ENCODE data around the gene RSAD2. TPM values are rescaled to one million over a fixed set of nuclear protein-coding genes. Genes with fewer than 3 reads are reported as not detected.

RSAD2 gene
- total RNA-seq, 1 experiment from 2014 or later, result not detected

- TF ChIP-seq ZNF425 (CRISPR knock-in tag; conservative IDR thresholded peaks at IDR 0.05), result no peak
- no peak for TF ChIP-seq SMAD3 (CRISPR knock-in tag; IDR thresholded peaks at IDR 0.05; ENCODE audit: borderline replicate concordance)
- TF ChIP-seq SP1 (CRISPR knock-in tag; conservative IDR thresholded peaks at IDR 0.05), result no peak
- TF ChIP-seq FOXP1 (CRISPR knock-in tag; IDR thresholded peaks at IDR 0.05; ENCODE audit: borderline replicate concordance), result no peak
These were observed 2.7 kb downstream of the RSAD2 start (continued) for GRCh38 chr2:6880200-6880733.

GRCh38 chr2:6881046-6881445, 3.5 kb downstream of the RSAD2 start:
- ChIA-PET CTCF (no interaction called here), POLR2A (no interaction called here)
- Mint-ChIP-seq H3K4me3 (no peak overlapping the region), H3K27ac (no peak overlapping the region), H3K4me1 (no peaks in the 10 kb centered on the region), H3K36me3 (peaks cover 53% of the 10 kb centered on the region), H3K9me3 (peaks cover 92% of the 10 kb centered on the region), H3K27me3 (ENCODE audit: low read depth) (peaks cover 26% of the 10 kb centered on the region)
- TF ChIP-seq MLX (CRISPR knock-in tag; IDR thresholded peaks at IDR 0.05), result no peak
- no peak for TF ChIP-seq NR1H2 (CRISPR knock-in tag; IDR thresholded peaks at IDR 0.05)
- TF ChIP-seq ZNF263 (CRISPR knock-in tag; IDR thresholded peaks at IDR 0.05; ENCODE audit: low read depth), result no peak
- no peak for TF ChIP-seq ZMAT4 (CRISPR knock-in tag; IDR thresholded peaks at IDR 0.05)
- TF ChIP-seq FOXJ3 (CRISPR knock-in tag; IDR thresholded peaks at IDR 0.05; ENCODE audit: borderline replicate concordance), result no peak
- ATAC-seq (no peak), DNase-seq (ENCODE audit: low spot score) (no peak)

GRCh38 chr2:6881516-6881915, 3.9 kb downstream of the RSAD2 start:
- no peak overlapping the region for H3K27ac Mint-ChIP-seq
- ChIA-PET POLR2A (no interaction called here), CTCF (no interaction called here)
- peaks cover 23% of the 10 kb centered on the region for H3K27me3 Mint-ChIP-seq (ENCODE audit: low read depth)
- H3K9me3 Mint-ChIP-seq, result peaks cover 92% of the 10 kb centered on the region
- H3K36me3 Mint-ChIP-seq, result peaks cover 50% of the 10 kb centered on the region
- DNase-seq (ENCODE audit: low spot score) (no peak), ATAC-seq (no peak)
- TF ChIP-seq SMAD4 (CRISPR knock-in tag; IDR thresholded peaks at IDR 0.05) (no peak), JUN (CRISPR knock-in tag; IDR thresholded peaks at IDR 0.05) (no peak), FOXP1 (CRISPR knock-in tag; IDR thresholded peaks at IDR 0.05; ENCODE audit: borderline replicate concordance) (no peak), EMX1 (CRISPR knock-in tag; IDR thresholded peaks at IDR 0.05) (no peak), FOXJ3 (CRISPR knock-in tag; IDR thresholded peaks at IDR 0.05; ENCODE audit: borderline replicate concordance) (no peak), NR2C2 (CRISPR knock-in tag; IDR thresholded peaks at IDR 0.05) (no peak)
- no peak overlapping the region for H3K4me3 Mint-ChIP-seq
- no peaks in the 10 kb centered on the region for H3K4me1 Mint-ChIP-seq

GRCh38 chr2:6883448-6884122, 6.0 kb downstream of the RSAD2 start:
- ChIA-PET POLR2A (no interaction called here), CTCF (no interaction called here)
- peaks cover 50% of the 10 kb centered on the region for H3K36me3 Mint-ChIP-seq
- no peaks in the 10 kb centered on the region for H3K4me1 Mint-ChIP-seq
- H3K4me3 Mint-ChIP-seq, result no peak overlapping the region
- peaks cover 23% of the 10 kb centered on the region for H3K27me3 Mint-ChIP-seq (ENCODE audit: low read depth)
- H3K9me3 Mint-ChIP-seq, result peaks cover 87% of the 10 kb centered on the region
- ATAC-seq, result no peak
- no peak overlapping the region for H3K27ac Mint-ChIP-seq
- no peak for DNase-seq (ENCODE audit: low spot score)
- TF ChIP-seq NR2C2 (CRISPR knock-in tag; IDR thresholded peaks at IDR 0.05) (no peak), ERG (CRISPR knock-in tag; IDR thresholded peaks at IDR 0.05) (no peak), ATF3 (CRISPR knock-in tag; conservative IDR thresholded peaks at IDR 0.05) (no peak), GABPB1 (CRISPR knock-in tag; IDR thresholded peaks at IDR 0.05) (no peak), ESRRA (CRISPR knock-in tag; IDR thresholded peaks at IDR 0.05; ENCODE audit: borderline replicate concordance) (no peak), HMGA2 (CRISPR knock-in tag; IDR thresholded peaks at IDR 0.05) (no peak), ZBTB21 (CRISPR knock-in tag; IDR thresholded peaks at IDR 0.05; ENCODE audit: borderline replicate concordance) (no peak), AR (CRISPR knock-in tag; IDR thresholded peaks at IDR 0.05) (no peak), CTCF (IDR thresholded peaks at IDR 0.05) (no peak)

All from WTC11 (cell line).